Body of pancreas (tissue), 4 donors: ENCODE results near the gene GJA5.

Experiments used
- POLR2A ChIP-seq, 3 donors: fragments of 450-650 bp; IDR thresholded peaks; one replicate each; pipeline ENCODE4 v1.6.1; 2016; ENCODE audit warnings: antibody characterized with exemption in 3 of 3, mild to moderate bottlenecking in 2 of 3
- TF ChIP-seq, protein P1 (sequence below), 7 experiments: fragments of 450-650 bp in 4 of 7; fragments of 200-600 bp in 3 of 7; sonication (generic) in 3 of 7; IDR thresholded peaks; one replicate each; pipeline ENCODE4 v1.5.1; 2016 to 2019; ENCODE audit warnings: antibody characterized with exemption in 7 of 7

DNA sequence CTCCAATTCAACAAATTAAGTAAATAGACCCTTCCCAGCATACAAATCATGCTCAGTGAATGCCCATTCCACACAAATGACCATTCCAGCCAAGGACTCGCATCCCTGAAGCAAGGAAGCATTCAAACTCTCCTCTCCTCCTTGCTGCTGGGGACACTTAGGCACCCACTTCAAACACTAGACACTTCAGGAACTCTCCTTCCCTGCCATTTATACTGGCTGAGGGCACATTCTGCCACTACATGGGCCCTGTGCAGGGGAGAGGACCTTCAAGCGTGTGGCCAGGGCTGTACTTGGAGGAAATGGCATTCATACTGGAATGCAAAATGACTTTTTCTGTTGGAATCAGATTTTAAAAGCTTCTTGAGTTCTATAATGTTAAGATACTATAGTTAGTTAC lies 22.3 kb downstream of the GJA5 start:
- TF ChIP-seq, protein P1, sequence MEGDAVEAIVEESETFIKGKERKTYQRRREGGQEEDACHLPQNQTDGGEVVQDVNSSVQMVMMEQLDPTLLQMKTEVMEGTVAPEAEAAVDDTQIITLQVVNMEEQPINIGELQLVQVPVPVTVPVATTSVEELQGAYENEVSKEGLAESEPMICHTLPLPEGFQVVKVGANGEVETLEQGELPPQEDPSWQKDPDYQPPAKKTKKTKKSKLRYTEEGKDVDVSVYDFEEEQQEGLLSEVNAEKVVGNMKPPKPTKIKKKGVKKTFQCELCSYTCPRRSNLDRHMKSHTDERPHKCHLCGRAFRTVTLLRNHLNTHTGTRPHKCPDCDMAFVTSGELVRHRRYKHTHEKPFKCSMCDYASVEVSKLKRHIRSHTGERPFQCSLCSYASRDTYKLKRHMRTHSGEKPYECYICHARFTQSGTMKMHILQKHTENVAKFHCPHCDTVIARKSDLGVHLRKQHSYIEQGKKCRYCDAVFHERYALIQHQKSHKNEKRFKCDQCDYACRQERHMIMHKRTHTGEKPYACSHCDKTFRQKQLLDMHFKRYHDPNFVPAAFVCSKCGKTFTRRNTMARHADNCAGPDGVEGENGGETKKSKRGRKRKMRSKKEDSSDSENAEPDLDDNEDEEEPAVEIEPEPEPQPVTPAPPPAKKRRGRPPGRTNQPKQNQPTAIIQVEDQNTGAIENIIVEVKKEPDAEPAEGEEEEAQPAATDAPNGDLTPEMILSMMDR (IDR thresholded peaks at IDR 0.05) = no peak
- no peak for TF ChIP-seq POLR2A (IDR thresholded peaks at IDR 0.05)
